GM21529 (cell line): ENCODE measurements around the gene CDC42BPB.
A peak's percentile ranks its signal among the peaks of the same experiment; 100 is the strongest.

Source experiments
- ATAC-seq: cut with Tn5 transposase; IDR thresholded peaks from one replicate; pipeline ENCODE4 v1.9.1; 2021; ENCODE audit not compliant: unreplicated experiment

The CDC42BPB gene, protein sequence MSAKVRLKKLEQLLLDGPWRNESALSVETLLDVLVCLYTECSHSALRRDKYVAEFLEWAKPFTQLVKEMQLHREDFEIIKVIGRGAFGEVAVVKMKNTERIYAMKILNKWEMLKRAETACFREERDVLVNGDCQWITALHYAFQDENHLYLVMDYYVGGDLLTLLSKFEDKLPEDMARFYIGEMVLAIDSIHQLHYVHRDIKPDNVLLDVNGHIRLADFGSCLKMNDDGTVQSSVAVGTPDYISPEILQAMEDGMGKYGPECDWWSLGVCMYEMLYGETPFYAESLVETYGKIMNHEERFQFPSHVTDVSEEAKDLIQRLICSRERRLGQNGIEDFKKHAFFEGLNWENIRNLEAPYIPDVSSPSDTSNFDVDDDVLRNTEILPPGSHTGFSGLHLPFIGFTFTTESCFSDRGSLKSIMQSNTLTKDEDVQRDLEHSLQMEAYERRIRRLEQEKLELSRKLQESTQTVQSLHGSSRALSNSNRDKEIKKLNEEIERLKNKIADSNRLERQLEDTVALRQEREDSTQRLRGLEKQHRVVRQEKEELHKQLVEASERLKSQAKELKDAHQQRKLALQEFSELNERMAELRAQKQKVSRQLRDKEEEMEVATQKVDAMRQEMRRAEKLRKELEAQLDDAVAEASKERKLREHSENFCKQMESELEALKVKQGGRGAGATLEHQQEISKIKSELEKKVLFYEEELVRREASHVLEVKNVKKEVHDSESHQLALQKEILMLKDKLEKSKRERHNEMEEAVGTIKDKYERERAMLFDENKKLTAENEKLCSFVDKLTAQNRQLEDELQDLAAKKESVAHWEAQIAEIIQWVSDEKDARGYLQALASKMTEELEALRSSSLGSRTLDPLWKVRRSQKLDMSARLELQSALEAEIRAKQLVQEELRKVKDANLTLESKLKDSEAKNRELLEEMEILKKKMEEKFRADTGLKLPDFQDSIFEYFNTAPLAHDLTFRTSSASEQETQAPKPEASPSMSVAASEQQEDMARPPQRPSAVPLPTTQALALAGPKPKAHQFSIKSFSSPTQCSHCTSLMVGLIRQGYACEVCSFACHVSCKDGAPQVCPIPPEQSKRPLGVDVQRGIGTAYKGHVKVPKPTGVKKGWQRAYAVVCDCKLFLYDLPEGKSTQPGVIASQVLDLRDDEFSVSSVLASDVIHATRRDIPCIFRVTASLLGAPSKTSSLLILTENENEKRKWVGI (N-terminal part only)

DNA sequence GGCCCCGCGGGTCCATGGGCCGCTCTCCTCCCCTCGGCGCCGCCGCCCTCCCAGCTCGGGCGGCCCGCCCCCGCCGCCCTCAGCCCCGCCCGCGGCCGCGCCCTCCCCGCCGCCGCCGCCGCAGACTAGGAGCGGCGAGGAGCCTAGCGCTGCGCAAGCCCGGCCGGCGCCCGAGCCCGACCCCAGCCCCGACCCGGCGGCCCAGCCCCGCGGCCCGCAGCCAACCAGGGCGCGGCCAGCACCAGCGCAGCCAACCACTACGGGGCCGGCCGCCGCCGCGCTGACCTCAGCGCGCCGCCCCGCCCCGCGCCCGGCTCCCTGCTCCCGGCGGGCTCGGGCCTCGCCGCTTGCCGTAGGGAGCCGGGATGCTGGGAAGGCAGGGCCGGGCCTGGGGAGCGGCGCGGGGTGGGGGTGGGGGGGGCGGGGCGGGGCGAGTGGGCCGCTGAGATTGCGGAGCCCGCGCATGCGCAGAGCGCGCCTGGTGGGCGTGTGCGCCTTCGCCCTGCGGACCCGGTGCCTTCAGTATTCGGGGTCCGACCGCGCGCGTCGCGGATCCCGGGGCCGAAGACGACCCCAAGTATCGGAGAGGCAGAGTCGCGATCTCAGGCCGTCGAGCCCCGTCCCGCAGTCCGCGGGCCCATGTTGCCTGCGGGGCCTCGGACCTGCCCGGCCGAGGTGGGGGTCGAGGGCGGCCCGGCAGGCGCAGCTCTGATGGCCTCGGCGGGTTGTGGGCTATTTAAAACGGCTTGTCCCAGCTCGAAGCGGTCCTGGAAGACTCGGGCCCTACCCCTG is at the start of gene CDC42BPB:
Gene CDC42BPB, minus strand, starts transcription at position 178 of the 792 bp plus-strand sequence. CDS start 376 bp downstream, outside the sequence.
- ATAC-seq: peak; percentile 81

DNA sequence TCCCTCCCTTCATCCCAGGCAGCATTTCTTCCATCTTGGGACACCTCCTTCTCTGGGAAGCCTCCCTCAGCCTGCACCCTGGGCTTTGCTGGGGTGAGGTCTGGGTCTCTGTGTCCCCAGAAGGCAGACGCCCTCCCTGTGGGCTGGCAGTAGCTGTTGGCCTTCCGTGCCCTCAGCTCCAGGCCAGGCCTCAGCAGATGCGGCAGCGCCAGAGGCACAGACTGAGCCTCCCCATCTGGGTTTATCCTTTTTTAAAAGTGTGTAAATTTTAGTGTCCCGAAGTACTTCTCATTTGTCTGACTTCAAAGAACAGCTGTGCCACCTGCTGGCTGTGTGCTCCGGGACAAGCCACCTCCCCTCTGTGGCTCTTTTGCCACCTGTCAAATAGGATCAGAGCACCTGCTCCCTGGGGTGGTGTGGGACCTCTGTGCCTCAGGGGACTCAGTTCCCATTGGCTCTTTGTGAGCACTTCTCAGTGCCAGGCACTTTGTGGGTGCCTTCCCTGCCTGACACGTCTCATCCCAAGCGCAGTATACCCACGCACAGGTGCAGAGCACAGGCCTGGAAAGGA is 48.3 kb upstream of the CDC42BPB start:
- no peak for ATAC-seq

DNA sequence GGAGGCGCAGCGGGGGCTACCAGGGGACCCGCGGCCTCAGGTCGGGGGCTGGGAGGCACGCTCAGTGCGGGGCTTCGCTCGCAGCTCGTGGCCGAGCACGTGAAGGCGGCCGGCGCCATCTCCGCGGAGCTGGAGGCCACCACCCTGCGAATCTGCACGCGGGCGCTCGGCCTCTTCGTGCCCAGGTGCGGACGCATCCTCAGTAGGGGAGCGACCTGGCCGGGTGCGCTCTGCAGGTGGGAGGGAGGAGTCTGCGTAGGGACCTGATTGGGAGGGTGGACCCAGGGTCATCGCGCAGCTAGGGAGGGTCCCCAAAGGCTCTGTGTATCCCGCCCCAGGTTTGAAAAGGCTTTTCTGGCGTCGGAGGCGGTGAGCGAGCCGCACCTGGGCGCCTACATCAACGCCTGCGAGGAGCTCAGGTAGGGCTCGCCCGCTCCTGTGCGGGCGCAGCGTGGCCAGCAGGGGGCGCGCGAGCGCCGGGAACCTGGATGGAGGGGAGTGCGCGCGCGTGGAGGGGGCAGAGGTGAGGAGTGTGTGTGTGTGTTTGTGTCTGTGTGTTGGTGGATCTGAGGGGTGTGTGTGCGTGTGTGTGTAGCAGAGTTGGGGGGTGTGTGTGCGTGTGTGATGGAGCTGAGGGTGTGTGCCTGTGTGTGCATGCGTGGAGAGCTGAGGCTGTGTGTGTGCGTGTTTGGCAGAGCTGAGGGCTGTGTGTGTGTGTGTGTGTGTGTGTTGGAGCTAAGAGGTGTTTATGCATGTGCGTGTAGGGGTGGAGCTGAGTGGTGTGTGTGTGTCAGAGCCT is 47.5 kb upstream of the CDC42BPB start:
- no peak for ATAC-seq

DNA sequence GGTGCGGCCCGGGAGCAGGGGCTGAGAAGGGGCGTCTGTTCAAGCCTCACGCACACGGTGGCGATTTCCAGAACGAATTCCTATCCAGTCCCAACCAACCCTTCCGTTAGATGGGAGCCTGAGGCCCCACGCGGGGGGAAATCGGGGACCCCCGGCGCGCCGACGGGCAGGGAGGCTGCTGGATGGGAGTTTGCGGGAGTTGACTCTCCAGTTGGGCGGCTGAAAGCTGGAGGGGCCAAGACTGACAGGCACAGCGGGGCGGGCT is 47.0 kb upstream of the CDC42BPB start:
- no peak for ATAC-seq

DNA sequence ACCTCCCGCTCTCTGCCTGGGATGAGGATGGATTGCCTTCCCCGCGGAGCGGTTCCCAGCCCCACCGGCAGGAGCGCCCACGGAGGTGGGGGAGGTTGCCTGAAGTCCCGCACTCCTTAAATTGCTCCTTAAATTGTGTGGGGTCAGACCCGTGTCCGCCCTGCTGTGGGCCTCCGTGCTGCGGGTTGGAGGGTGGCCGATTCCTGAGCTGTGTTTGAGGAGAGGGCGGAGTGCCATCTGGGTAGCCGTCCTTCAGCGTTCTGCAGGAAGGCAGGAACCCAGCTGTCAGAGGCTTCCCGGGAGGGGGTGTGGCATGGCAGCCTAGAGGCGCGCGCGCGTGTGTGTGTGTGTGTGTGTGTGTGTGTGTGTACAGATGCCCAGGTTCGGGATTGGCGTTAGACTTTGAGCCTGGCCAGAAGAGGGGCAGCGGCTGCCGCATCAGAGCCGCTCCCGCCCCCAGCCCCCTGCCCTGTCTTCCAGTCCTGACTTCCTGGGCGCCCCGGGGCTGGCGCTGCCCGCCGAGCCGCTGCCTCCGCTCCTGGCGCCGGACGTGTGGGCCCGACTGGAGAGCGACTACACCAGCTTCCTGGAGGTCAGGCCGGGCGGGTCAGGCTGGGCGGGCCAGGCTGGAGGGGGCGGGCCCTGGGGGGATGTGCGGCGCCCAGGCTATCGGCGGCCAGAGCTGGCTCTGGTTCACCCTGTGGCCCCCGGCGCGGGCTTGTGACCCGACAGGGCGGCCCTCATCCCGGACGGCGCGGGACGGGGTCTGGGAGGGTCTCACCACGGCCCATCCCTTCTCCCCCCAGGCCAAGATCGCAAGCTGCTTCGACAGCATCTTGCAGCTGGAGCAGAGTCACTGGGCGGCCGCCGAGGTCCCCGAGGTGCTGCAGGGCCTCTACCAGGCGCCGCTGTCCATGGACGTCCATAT is 46.4 kb upstream of the CDC42BPB start:
- no peak for ATAC-seq

DNA sequence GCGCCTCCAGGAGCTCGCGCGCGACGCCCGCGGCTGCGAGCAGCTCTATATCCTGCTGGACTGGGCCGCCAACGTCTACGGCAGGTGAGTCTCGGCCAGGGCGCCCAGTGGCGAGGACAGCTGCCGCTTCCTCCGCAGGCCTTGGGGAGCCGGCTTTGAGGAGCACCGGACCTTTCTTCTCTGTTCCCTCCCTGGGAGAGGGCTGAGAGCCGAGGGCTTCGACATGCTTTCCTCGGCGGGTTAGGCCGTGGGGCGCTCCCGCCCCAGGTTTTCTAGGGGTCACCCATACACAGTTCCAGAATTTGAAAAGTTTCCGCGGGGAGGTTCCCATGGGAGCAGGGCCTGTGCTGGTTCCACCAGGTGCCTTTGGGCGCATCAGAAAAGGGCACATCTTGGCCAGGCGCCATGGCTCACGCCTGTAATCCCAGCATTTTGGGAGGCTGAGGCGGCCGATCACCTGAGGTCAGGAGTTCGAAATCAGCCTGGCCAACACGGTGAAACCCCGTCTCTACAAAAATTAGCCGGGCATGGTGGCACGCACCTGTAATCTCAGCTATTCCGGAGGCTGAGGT is 45.4 kb upstream of the CDC42BPB start:
- no peak for ATAC-seq

DNA sequence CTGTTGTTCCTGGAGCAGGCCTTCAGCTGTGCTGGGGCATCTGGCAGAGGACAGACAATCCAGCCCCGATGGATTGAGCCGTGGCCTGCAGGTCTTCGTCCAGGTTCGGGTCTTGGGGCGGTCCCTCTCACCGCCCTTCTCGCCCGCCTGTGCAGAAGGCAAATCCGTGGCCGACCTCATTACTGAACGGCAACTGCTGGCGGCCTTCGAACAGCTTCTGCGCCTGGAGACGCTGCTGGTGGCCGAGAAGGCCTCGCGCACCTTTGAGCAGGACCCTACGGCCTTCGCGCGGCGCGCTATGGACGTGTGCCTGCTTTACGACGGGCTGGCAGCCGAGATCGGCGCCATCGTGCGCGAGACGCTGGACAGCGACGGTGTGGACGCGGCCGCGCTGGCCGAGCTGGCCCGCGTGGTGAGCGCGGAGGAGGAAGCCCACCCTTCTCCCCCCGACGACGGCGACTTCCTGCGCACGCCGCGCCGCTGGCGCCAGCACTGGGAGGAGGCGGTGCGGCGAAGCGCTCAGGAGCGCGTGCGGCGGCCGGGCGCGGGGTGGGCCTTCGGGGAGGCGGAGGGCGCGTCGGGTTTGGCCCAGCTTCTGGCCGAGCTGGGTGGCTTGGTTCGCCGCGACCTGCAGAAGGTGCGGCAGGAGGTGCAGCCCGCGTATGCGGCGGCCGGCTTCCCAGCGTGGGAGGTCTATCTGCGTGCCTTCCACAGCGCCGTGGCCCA is 44.8 kb upstream of the CDC42BPB start:
- no peak for ATAC-seq

DNA sequence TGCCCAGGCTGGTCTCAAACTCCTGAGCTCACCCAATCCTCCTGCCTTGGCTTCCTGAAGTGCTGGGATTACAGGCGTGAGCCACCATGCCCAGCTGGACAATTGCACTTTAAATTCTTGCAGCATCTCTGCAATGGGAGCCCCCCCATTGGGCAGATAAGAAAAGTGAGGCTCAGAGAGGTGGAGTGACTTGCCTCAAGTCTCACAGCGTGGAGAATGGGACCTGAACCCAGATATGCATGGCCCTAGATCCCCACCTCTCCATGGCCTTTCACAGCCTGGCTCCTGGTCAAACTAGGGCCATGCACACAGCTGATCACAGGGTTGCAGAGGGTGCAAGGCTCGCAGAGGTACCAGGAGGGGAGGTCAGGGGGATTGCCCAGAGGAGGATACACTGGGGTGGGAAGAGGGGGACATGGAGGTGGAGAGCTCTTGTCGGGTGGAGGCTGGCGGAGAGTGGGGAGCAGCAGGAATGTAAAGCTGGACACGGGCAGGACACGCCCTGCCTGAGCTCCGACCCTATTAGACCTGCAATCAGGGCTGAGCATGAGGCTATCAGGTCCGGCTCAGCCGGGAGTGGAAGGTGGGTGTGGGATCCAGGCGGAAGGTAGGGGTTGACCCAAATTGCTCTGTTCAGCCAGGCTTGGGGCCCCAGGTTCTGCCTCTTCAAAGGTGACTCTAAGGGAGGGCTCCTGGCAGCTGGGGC is 44.1 kb upstream of the CDC42BPB start:
- no peak for ATAC-seq

DNA sequence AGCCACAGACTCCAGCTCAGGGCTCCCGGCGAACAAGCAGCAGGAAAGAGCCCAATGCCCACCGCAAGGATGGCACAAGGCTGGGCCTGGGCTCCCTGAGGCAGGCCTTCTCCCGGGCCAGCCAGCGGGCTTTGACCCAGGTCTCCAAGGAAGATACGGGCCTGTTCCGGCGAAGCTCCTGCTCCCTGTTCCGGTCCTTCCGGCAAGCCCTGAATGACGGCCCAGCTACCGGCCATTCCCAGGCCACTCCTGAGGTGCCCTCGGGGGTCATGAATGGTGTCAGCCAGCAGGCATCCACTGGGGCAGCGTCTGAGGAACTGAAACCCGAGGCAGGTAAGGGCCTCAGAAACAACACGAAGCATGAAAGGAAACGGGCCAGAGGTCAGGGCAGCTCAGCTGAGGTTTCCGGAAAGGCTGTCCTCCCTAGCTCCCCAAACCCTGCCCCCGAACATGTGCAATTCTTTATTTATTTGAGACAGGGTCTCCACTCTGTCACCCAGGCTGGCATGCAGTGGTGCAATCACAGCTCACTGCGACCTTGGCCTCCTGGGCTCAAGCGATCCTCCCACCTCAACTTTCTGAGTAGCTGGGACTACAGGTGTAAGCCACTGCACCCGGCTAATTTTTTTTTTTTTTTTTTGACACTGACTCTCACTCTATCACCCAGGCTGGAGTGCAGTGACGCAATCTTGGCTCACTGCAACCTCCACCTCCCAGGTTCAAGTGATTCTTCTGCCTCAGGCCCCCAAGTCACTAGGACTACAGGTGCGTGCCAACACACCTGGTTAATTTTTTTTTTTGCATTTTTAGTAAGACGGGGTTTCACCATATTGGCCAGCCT is 43.2 kb upstream of the CDC42BPB start:
- peak; percentile 57 for ATAC-seq

DNA sequence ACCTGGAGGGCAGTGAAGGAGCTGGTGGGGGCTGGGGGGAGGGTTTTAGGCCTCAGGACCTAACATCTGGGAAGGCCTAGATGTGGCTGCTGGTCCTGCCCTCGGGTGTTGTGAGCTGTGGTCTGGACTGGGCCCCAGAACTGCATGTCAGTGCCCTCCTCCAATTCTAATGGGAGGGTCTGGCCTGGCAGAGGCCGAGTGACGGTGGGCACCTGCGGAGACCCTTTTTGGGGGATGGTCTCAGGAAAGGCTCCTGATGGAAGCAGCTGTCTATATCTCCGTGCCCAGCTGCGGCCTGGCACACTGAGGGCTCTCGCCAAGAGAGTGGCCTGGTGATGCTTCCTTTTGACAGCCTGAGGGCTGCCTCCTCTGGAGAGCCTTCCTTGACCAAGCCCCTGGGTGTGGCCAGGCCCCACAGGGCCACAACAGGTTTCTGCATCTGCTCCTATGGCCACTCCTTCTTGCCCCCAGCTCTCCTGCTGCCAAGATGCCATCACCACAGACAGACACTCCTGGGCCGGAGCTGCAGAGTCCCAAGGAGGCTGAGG is 42.5 kb upstream of the CDC42BPB start:
- ATAC-seq: no peak

DNA sequence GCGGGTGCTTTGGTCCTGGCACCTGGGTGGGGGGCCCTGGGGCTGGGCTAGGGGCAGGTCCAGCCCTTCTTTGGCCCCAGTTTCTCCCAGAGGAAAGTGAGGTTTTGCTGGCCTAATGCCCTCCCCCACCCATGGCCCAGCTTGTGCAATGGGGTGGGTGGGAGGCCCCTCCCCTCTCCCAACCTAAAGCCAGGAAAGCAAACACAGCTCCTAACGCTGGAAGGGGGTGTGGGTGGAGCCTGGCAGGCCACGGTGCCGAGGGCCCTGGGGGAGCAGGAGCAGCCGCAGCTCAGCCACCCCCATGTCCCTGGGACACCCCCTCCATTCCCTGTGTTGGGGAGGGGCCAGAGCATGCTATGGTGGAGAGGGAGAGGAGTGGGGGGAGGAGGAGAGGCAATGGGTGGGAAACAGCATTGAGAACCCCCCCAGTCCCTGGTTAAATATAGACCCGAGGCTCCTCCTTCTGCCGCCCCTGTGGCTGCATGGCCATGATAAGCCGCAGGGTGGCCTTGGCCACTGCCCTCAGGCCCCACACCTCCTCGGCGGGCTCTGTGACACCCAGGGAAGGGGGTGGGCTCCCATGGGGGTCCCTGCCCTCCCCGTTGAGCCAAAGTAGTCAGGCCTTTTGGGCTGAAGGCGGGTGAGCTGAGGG is 41.9 kb upstream of the CDC42BPB start:
- ATAC-seq: no peak

DNA sequence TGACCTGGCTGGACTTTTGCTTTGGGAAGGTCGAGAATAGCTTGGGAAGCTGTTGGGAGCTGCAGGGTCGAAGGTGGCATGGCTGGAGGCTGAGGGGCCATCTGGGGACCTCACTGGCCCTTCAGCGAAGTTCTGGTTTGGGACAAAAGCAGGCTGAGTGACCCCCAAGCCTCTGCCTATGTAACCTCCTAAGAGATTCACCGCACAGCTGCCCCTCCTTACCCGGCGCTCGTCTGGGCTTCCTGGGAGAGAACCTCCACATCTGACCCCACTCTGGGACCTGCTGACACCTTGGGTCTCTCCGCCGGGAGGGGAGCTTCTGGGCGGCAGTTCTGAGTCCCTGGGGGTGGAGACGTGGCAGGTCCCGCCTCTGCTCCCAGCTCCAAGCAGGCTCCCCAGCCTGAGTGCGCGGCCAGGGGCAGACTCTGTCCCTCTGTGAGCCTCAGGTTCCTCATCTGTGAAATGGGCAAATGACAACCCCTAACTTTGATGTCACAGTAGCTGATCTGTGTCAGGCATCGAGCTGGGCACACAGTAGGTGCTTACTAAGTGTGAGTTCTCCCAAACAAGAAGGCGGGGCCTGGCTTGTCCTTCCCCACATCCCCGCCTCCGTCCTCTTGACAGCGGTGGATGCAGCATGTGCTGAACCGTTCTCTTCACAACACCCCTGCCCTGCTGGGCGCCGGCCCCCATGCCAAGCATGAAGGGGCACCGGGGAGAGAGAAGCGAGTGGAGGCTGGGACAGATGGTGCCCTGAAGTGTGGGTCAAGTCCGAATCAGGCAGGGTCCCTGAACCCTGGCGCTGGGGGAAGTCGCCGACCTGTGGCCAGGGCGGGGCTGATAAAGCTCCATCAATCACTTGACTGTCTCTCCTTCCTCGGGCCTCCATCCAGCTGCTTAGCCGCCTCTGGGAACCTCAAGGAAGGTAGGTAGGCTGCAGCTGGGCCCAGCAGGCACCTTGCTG is 40.9 kb upstream of the CDC42BPB start:
- no peak for ATAC-seq

DNA sequence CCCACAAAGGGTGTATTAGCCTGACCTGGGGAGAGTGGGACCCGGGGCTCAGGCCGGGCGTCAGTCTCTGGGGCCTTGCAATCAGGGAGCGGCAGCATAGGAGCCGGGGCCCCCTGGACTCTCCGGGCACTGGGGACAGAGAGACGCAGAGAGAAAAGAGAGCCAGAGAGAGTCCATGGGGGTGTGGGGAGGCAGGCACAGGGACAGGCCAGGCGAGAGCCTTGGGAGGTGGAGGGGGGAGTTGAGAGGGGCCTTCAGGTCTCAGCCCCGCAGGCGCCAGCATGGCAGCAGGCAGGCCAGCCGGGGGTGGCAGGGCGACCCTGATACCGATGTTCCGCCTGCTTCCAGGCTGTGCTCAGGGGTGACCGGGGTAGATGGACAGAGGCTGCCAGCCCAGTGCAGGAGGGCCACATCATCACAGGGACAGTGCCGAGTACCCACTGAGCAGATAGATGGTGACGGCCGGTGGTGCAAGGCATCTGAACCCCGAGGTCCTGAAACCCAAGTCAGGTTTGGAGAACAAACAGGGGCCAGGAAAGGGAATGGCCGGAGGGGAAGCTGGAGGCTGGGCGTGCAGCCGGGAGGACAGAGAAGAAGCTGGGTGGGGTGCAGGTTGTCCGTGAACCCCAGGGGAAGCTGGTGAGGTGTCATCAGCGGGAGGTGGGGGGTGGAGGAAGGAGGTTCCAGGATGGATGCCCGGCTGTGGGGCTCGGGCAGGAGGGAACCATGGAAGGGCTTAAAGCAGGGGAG is 40.1 kb upstream of the CDC42BPB start:
- no peak for ATAC-seq
